Measurements from ENCODE around the gene MAP1LC3B. TPM values are rescaled to one million over a fixed set of nuclear protein-coding genes. Genes with fewer than 3 reads are reported as not detected.

The MAP1LC3B gene
- total and polyA plus RNA-seq, 2 of the 8 experiments (the other 6 are each of a cell fraction or from before 2014, with no cell fraction given): 29.5 to 48.5 TPM

DNA sequence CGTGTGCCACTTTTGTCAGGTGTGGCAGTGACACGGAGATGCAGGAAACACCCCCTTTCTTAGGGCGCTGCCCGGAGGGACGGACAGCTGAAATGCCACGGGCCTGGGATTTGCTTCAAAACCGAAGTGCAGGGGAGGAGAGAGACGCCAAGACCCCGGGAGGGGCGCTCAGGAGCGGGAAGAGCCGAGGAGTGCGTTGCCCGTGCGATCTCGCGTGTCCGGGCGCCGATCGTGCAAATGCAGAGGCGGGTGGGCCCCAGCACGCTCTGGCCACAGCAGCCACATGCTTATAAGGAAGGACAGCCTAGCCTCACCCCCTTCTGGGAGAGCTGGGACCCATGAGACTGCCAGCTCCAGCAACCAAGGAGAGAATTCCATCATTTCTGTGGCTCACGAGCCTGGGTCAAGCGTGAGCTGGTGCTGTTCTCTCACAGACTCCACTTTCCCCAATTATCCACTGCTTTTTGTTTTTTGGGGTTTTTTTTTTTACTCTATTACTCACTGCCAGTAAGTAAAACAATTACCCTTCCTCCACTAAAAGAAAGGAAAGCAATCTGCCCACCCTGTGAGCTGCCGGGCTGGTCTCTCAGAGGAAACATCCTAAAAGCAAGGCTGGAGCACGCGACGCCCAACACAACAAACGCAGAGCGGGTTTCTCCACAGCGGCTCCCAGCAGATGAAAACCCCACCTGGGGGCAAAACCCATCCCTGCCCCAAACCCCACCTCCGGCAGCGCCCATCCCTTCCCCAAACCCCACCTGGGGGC, 47.8 kb upstream of the MAP1LC3B start:
- 92% methylated on average over 30 of the region's 34 CpGs; no CpG with 5 or more reads in 1 of the 2 experiments for WGBS, 2 experiments (ENCODE audit: extremely low coverage in 1 of 2, insufficient coverage in 1 of 2, insufficient read length in 1 of 2, insufficient replicate concordance in 2 of 2, low coverage in 1 of 2, low lambda C conversion rate in 2 of 2, missing lambda C conversion rate in 1 of 2)
- no peak overlapping the region for H4K91ac ChIP-seq (replicated peaks; ENCODE audit: insufficient read length, low read length)
- H3K14ac ChIP-seq (ENCODE audit: insufficient read length): no peak overlapping the region
- H3K18ac ChIP-seq (ENCODE audit: extremely low read depth, low read length): no peak overlapping the region; the same call in 1 of the 2 replicates
- CTCF ChIA-PET (ENCODE audit: partially characterized antibody): interaction anchor here (0.6 to 1.7 kb wide), 5 partner anchors 11 to 110 kb away, joined by 3 to 5 read pairs (median 3); no protein-coding TSS in a partner anchor
- H2BK20ac ChIP-seq (ENCODE audit: low read length): no peak overlapping the region
- H3K23ac ChIP-seq (ENCODE audit: insufficient read length): no peak overlapping the region
- no peak overlapping the region for H2AK5ac ChIP-seq (ENCODE audit: low read depth, low read length)
- no peak overlapping the region for H3K4me2 ChIP-seq (ENCODE audit: insufficient read depth in 1 of 2, low read depth in 2 of 2, low read length in 2 of 2)
- peak overlapping the region; percentile 29; the same call in 1 of the 2 replicates for H4K8ac ChIP-seq (ENCODE audit: extremely low read depth, insufficient read depth, low read length)
- H3K27ac ChIP-seq (ENCODE audit: low read depth, low read length): no peak overlapping the region
- peaks cover 0 to 11% (median 1%) of the 10 kb centered on the region in 4 experiments; a peak in 3 of 7 replicates for H3K4me1 ChIP-seq (replicated peaks in 1 of 4; ENCODE audit: control insufficient read depth in 3 of 4, insufficient read depth in 4 of 4, low read length in 3 of 4)
- H3K27me3 ChIP-seq (replicated peaks in 1 of 4; ENCODE audit: control insufficient read depth in 3 of 4, extremely low read depth in 1 of 4, insufficient read depth in 3 of 4, low read length in 3 of 4): no peaks in the 10 kb centered on the region
- DNase-seq (ENCODE audit: low read depth in 1 of 2, low spot score in 2 of 2): no peak
- no peaks in the 10 kb centered on the region for H3K23me2 ChIP-seq (ENCODE audit: low read depth, low read length)
- H2BK5ac ChIP-seq (ENCODE audit: low read depth, low read length): peak overlapping the region; percentile 44; the same call in 1 of the 2 replicates
- H3K36me3 ChIP-seq (ENCODE audit: control insufficient read depth in 2 of 4, insufficient read depth in 4 of 4, low read length in 3 of 4): peaks cover 0 to 5% (median 3%) of the 10 kb centered on the region in 4 experiments; a peak in 5 of 8 replicates
- no peak for FAIRE-seq
- POLR2A ChIA-PET (ENCODE audit: partially characterized antibody): interaction anchor here (0.8 kb wide), 1 partner anchor 40 kb away, joined by 3 read pairs; no protein-coding TSS in a partner anchor
- no peak overlapping the region for H3K4ac ChIP-seq (replicated peaks; ENCODE audit: insufficient read length, low read depth, low read length)
- no peak overlapping the region for H3K9ac ChIP-seq (replicated peaks in 1 of 4; ENCODE audit: extremely low read depth in 1 of 4, low read depth in 3 of 4, low read length in 3 of 4)
- no peak overlapping the region for H2AFZ ChIP-seq (ENCODE audit: low read length)
- no peak overlapping the region for H3K56ac ChIP-seq (replicated peaks; ENCODE audit: insufficient read length, low read depth, low read length)
- no peaks in the 10 kb centered on the region for H3K9me3 ChIP-seq (ENCODE audit: insufficient read depth in 2 of 2, low read depth in 1 of 2, low read length in 1 of 2)
- peaks cover 6% of the 10 kb centered on the region; the same call in 1 of the 2 replicates for H3K79me1 ChIP-seq (ENCODE audit: low read depth, low read length)
- no peak overlapping the region for H4K5ac ChIP-seq (ENCODE audit: insufficient read length, low read depth, low read length)
- no peak overlapping the region for H2BK15ac ChIP-seq (ENCODE audit: low read length)
- H3K79me2 ChIP-seq (ENCODE audit: control insufficient read depth in 1 of 2, insufficient read depth in 2 of 2, low read length in 2 of 2): no peaks in the 10 kb centered on the region; a peak in 1 of 4 replicates
- no peak overlapping the region for H3K4me3 ChIP-seq (ENCODE audit: extremely low read depth in 1 of 4, insufficient read depth in 2 of 4, low read depth in 3 of 4, low read length in 4 of 4)
- peaks cover 0 to 2% of the 10 kb centered on the region in 2 experiments for H4K20me1 ChIP-seq (replicated peaks in 1 of 2; ENCODE audit: control insufficient read depth in 1 of 2, insufficient read depth in 2 of 2, low read length in 2 of 2)
- no peak overlapping the region for H2BK12ac ChIP-seq (ENCODE audit: low read depth, low read length)
- no peak overlapping the region for H2BK120ac ChIP-seq (replicated peaks; ENCODE audit: low read depth, low read length)
- no peak for TF ChIP-seq CHD2 (IDR thresholded peaks at IDR 0.05; ENCODE audit: low read length)
- TF ChIP-seq PHF8 (conservative IDR thresholded peaks at IDR 0.05; ENCODE audit: low read depth, low read length): no peak
- no peak for TF ChIP-seq ZNF274 (IDR thresholded peaks at IDR 0.05; ENCODE audit: borderline replicate concordance, extremely low read depth, low read length)
- TF ChIP-seq KDM5A (IDR thresholded peaks at IDR 0.05; ENCODE audit: low read length): no peak
- TF ChIP-seq NANOG (IDR thresholded peaks at IDR 0.05; ENCODE audit: insufficient read depth, low read depth, low read length, poor library complexity, severe bottlenecking): no peak
- no peak for TF ChIP-seq EGR1 (IDR thresholded peaks at IDR 0.05; ENCODE audit: borderline replicate concordance, low read depth, low read length)
- no peak for TF ChIP-seq SIRT6 (IDR thresholded peaks at IDR 0.05; ENCODE audit: low read length)
- TF ChIP-seq EZH2 (IDR thresholded peaks at IDR 0.05; ENCODE audit: low read depth, low read length, severe bottlenecking): no peak
- TF ChIP-seq, protein P1, sequence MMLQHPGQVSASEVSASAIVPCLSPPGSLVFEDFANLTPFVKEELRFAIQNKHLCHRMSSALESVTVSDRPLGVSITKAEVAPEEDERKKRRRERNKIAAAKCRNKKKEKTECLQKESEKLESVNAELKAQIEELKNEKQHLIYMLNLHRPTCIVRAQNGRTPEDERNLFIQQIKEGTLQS (IDR thresholded peaks at IDR 0.05; ENCODE audit: insufficient read depth, low read depth, low read length): no peak
- no peak for TF ChIP-seq BACH1 (IDR thresholded peaks at IDR 0.05; ENCODE audit: low read length)
- TF ChIP-seq SAP30 (IDR thresholded peaks at IDR 0.05; ENCODE audit: insufficient read depth, insufficient replicate concordance, low read length): no peak
- TF ChIP-seq CREB1 (IDR thresholded peaks at IDR 0.05): no peak
